Endodermal cell (in vitro differentiated cells): ENCODE measurements around the gene KCNQ1. TPM values are rescaled to one million over a fixed set of nuclear protein-coding genes. Genes with fewer than 3 reads are reported as not detected.

Experiments
- DNase-seq: peaks from one replicate; pipeline ENCODE4 v3.0.0-alpha.2; 2017
- H3K27ac ChIP-seq: 2 replicates; pipeline ENCODE4 v1.5.1; 2013; ENCODE audit warnings: mild to moderate bottlenecking, low read depth, low read length, moderate library complexity
- H3K27me3 ChIP-seq: 2 replicates; pipeline ENCODE4 v1.6.1; 2013; ENCODE audit warnings: mild to moderate bottlenecking, low read length, moderate library complexity; ENCODE audit not compliant: insufficient read depth, control insufficient read depth, poor library complexity, severe bottlenecking
- H3K36me3 ChIP-seq: 2 replicates; pipeline ENCODE4 v1.7.0; 2013; ENCODE audit warnings: mild to moderate bottlenecking, low read length, moderate library complexity; ENCODE audit not compliant: control insufficient read depth, insufficient read depth
- H3K4me1 ChIP-seq: one replicate; pipeline ENCODE4 v1.7.0; 2013; ENCODE audit warnings: low read length; ENCODE audit not compliant: control insufficient read depth, insufficient read depth
- H3K4me3 ChIP-seq: 2 replicates; pipeline ENCODE4 v1.5.1; 2013; ENCODE audit warnings: mild to moderate bottlenecking, low read length, moderate library complexity
- H3K9ac ChIP-seq: 2 replicates; pipeline ENCODE4 v1.6.1; 2013; ENCODE audit warnings: mild to moderate bottlenecking, low read length, moderate library complexity; ENCODE audit not compliant: poor library complexity, severe bottlenecking; ENCODE audit errors: extremely low read depth
- H3K9me3 ChIP-seq: 2 replicates; pipeline ENCODE4 v1.6.1; 2013; ENCODE audit warnings: mild to moderate bottlenecking, low read length, moderate library complexity; ENCODE audit not compliant: control insufficient read depth
- H3K27ac Mint-ChIP-seq: 2 replicates; pipeline ENCODE4 v1.8.0; 2020; ENCODE audit warnings: mixed read lengths
- H3K27me3 Mint-ChIP-seq: 2 replicates; pipeline ENCODE4 v1.8.0; 2021; ENCODE audit warnings: mild to moderate bottlenecking, mixed read lengths; ENCODE audit not compliant: insufficient read depth
- H3K36me3 Mint-ChIP-seq: 2 replicates; pipeline ENCODE4 v1.8.0; 2020; ENCODE audit warnings: low read depth, mixed read lengths
- H3K4me1 Mint-ChIP-seq: 2 replicates; pipeline ENCODE4 v1.8.0; 2020; ENCODE audit warnings: mixed read lengths
- H3K4me3 Mint-ChIP-seq: 2 replicates; pipeline ENCODE4 v1.8.0; 2020; ENCODE audit warnings: mild to moderate bottlenecking, moderate library complexity, mixed read lengths
- H3K9me3 Mint-ChIP-seq: 2 replicates; pipeline ENCODE4 v1.8.0; 2020; ENCODE audit warnings: mild to moderate bottlenecking, mixed read lengths
- CTCF ChIP-seq: fragments of 200-600 bp; sonication (generic); conservative IDR thresholded peaks from 2 replicates; pipeline ENCODE4 v1.5.0; 2021; ENCODE audit warnings: antibody characterized with exemption, mild to moderate bottlenecking
- WGBS, 2 experiments: methylation state at CpG; one replicate each; pipeline versions ENCODE4 v1.1.5 to v1.1.7; 2013; ENCODE audit warnings: missing lambda C conversion rate in 2 of 2, mixed read lengths in 1 of 2; ENCODE audit not compliant: insufficient coverage in 1 of 2, insufficient read length in 1 of 2; 5-methylcytosine and 5-hydroxymethylcytosine counted together
- total RNA-seq, 2 donors: library from RNA; stranded (reverse); fragmentation: NEBNext Ultra II Directional in 1 of 2; extraction: Animal tissue kit (Norgen Biotek cat#: 25700) in 1 of 2; gene quantifications; 2 replicates in 1 of 2; 3 replicates in 1 of 2; pipeline ENCODE4 v1.2.1, GENCODE V29; 2021

The KCNQ1 gene
- total RNA-seq, 2 donors from 2014 or later = 1.8 to 3.5 TPM

- no peaks in the 10 kb centered on the region for H3K36me3 ChIP-seq
- Mint-ChIP-seq H3K27ac (no peak overlapping the region), H3K9me3 (peaks cover 6% of the 10 kb centered on the region), H3K36me3 (no peaks in the 10 kb centered on the region), H3K4me1 (no peaks in the 10 kb centered on the region), H3K4me3 (no peak overlapping the region), H3K27me3 (peaks cover 67% of the 10 kb centered on the region)
- DNase-seq = peak; percentile 40
- TF ChIP-seq CTCF = no peak
- no peak overlapping the region for H3K9ac ChIP-seq
- no peak overlapping the region for H3K27ac ChIP-seq
- H3K4me1 ChIP-seq = no peaks in the 10 kb centered on the region
- WGBS, 2 experiments = 91 to 96% methylated on average over 15 to 20 of the region's 20 CpGs
- no peak overlapping the region for H3K4me3 ChIP-seq
- peaks cover 29% of the 10 kb centered on the region for H3K27me3 ChIP-seq
- H3K9me3 ChIP-seq = peaks cover 3% of the 10 kb centered on the region
Measured at GRCh38 chr11:2791139-2791520, 346.3 kb downstream of the KCNQ1 start.

GRCh38 chr11:2791521-2792380 is 346.9 kb downstream of the KCNQ1 start:
- peak; percentile 45 for DNase-seq

More at GRCh38 chr11:2791521-2792380, 346.9 kb downstream of the KCNQ1 start:
- peaks cover 2% of the 10 kb centered on the region for H3K9me3 Mint-ChIP-seq
- no peak overlapping the region for H3K27ac Mint-ChIP-seq
- H3K27me3 Mint-ChIP-seq = peaks cover 69% of the 10 kb centered on the region
- H3K36me3 Mint-ChIP-seq = no peaks in the 10 kb centered on the region
- no peak for TF ChIP-seq CTCF
- no peak overlapping the region for H3K27ac ChIP-seq
- H3K4me1 Mint-ChIP-seq = no peaks in the 10 kb centered on the region
- no peak overlapping the region for H3K4me3 ChIP-seq
- peak overlapping the region; percentile 48 for H3K4me3 Mint-ChIP-seq
- no peaks in the 10 kb centered on the region for H3K36me3 ChIP-seq
- H3K9me3 ChIP-seq = no peaks in the 10 kb centered on the region
- 54 to 67% methylated on average over 45 to 65 of the region's 71 CpGs for WGBS, 2 experiments
- peaks cover 29% of the 10 kb centered on the region for H3K27me3 ChIP-seq
- no peaks in the 10 kb centered on the region for H3K4me1 ChIP-seq
- H3K9ac ChIP-seq = no peak overlapping the region
